ENCODE data around the gene ACSS1. TPM values are rescaled to one million over a fixed set of nuclear protein-coding genes. Genes with fewer than 3 reads are reported as not detected.

Gene ACSS1
- total and polyA plus RNA-seq, 12 donors = 7.2 to 97.3 (median 16.9) TPM

GRCh38 chr20:25030007-25030648 is 27.8 kb downstream of the ACSS1 start:
- no peak for DNase-seq
- intact Hi-C loops (cut with DNase I) = no loop called here
- no peaks in the 10 kb centered on the region for H3K9me3 ChIP-seq (replicated peaks in 1 of 3)
- TF ChIP-seq CTCF (IDR thresholded peaks at IDR 0.05) (no peak), POLR2A (IDR thresholded peaks at IDR 0.05) (no peak)
- peaks cover 0 to 12% of the 10 kb centered on the region in 2 donors for H3K4me1 ChIP-seq (replicated peaks in 1 of 2)
- no peak overlapping the region for H3K4me3 ChIP-seq
- WGBS, 4 donors = 93 to 97% (median 95%) methylated on average over 5 of the region's 5 CpGs
- H3K27me3 ChIP-seq = no peaks in the 10 kb centered on the region
- H3K36me3 ChIP-seq (replicated peaks in 1 of 2) = no peaks in the 10 kb centered on the region
- H3K27ac ChIP-seq = no peak overlapping the region

- H3K9me3 ChIP-seq (replicated peaks in 1 of 3) = no peaks in the 10 kb centered on the region
- H3K27me3 ChIP-seq = no peaks in the 10 kb centered on the region
- no peaks in the 10 kb centered on the region for H3K4me1 ChIP-seq (replicated peaks in 1 of 2)
- no peak overlapping the region for H3K27ac ChIP-seq
- no peak for TF ChIP-seq POLR2A (IDR thresholded peaks at IDR 0.05)
- no peak for TF ChIP-seq CTCF (IDR thresholded peaks at IDR 0.05)
- 80 to 95% (median 89%) methylated on average over 2 to 4 of the region's 4 CpGs for WGBS, 4 donors
- peak in 3 of 7 donors; percentile 14 to 27 (median 17) for DNase-seq
- intact Hi-C loops (cut with DNase I) = no loop called here
- no peak overlapping the region for H3K4me3 ChIP-seq
- peaks cover 0 to 6% of the 10 kb centered on the region in 2 donors for H3K36me3 ChIP-seq (replicated peaks in 1 of 2)
Observed at GRCh38 chr20:25025986-25026605, 31.8 kb downstream of the ACSS1 start.

GRCh38 chr20:25025091-25025861 is 32.7 kb downstream of the ACSS1 start:
- no peaks in the 10 kb centered on the region for H3K9me3 ChIP-seq (replicated peaks in 1 of 3)
- intact Hi-C loops (cut with DNase I) = no loop called here
- H3K27ac ChIP-seq = no peak overlapping the region
- no peak for TF ChIP-seq CTCF (IDR thresholded peaks at IDR 0.05)
- H3K27me3 ChIP-seq = no peaks in the 10 kb centered on the region
- 67 to 88% (median 83%) methylated on average over 14 of the region's 14 CpGs for WGBS, 4 donors
- peak in 2 of 7 donors; percentile 7 to 9 for DNase-seq
- no peaks in the 10 kb centered on the region for H3K4me1 ChIP-seq (replicated peaks in 1 of 2)
- H3K36me3 ChIP-seq (replicated peaks in 1 of 2) = peaks cover 0 to 6% of the 10 kb centered on the region in 2 donors
- no peak overlapping the region for H3K4me3 ChIP-seq

- H3K27ac ChIP-seq = no peak overlapping the region
- peak in 1 of 7 donors; percentile 3 for DNase-seq
- no peak for TF ChIP-seq CTCF (IDR thresholded peaks at IDR 0.05)
- no peak for TF ChIP-seq POLR2A (IDR thresholded peaks at IDR 0.05)
Observed at GRCh38 chr20:25024171-25024570, 33.8 kb downstream of the ACSS1 start.

More at GRCh38 chr20:25024171-25024570, 33.8 kb downstream of the ACSS1 start:
- H3K27me3 ChIP-seq = no peaks in the 10 kb centered on the region
- no peaks in the 10 kb centered on the region for H3K4me1 ChIP-seq (replicated peaks in 1 of 2)
- no peak overlapping the region for H3K4me3 ChIP-seq
- intact Hi-C loops (cut with DNase I) = no loop called here
- 98 to 100% (median 99%) methylated on average over 3 to 4 of the region's 4 CpGs; no CpG with 5 or more reads in 1 of the 4 donors for WGBS, 4 donors
- peaks cover 0 to 6% of the 10 kb centered on the region in 2 donors for H3K36me3 ChIP-seq (replicated peaks in 1 of 2)
- H3K9me3 ChIP-seq (replicated peaks in 1 of 3) = no peaks in the 10 kb centered on the region
